ENCODE results near the gene GRIP2.

GRIP2 gene

GRCh38 chr3:14561051-14561960, 21.2 kb upstream of the GRIP2 start:
- DNase-seq, result no peak

DNA sequence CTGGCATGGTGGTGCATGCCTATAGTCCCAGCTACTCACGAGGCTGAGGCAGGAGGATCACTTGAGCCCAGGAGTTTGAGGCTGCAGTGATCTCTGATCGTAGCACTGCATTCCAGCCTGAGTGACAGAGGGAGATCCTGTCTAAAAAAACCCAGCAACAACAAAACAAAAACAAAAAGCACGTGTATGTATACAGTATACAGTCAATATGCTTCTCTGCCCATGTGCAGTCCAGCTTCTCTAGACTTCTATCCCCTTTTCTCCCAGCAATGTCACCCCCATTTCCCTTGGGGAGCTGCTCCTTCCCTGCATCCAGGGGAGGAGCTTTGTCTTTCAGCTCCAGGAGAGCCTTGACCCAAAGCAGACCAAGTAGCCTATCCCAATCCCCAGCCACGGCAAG, 20.0 kb upstream of the GRIP2 start:
- no peak for DNase-seq

DNA sequence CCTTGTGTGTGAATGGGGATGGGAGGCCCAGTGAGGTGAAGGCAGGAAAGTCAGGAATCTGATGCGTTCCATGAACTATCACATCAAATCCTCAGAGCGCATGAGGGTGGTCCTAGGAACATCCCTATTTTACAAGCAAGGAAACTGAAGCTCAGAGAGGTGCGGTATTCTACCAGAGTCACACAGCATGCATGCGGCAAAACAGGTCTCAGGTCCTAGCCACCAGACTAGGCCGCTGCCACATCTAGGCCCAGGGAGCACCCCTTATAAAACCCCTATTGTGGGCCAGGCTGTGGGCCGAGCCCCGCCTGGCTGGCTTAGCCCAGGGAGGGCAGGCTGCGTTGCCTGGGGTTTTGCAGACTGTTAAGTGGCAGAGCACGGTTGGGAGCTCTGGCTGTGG, 17.9 kb upstream of the GRIP2 start:
- DNase-seq, result no peak

DNA sequence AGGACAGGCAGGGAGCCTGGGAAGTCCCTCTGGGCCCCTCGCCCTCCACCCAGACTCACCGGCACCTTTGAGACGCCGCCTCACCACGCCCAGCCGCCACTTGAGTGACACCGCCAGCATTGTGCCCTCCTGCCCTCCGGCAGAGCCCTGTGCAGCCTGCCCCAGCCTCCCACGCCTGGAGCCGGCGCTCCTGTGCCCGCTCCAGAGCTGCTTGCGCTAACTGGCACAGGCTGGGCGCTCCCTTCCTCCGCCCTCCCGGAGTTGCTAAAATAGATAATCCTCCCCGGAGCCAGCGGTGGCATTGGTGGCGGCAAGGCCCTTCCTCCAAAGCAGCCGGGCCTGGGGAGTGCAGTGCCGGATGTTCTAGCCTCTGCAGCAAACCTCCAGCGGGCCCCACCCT, 15.7 kb upstream of the GRIP2 start:
- no peak for DNase-seq

DNA sequence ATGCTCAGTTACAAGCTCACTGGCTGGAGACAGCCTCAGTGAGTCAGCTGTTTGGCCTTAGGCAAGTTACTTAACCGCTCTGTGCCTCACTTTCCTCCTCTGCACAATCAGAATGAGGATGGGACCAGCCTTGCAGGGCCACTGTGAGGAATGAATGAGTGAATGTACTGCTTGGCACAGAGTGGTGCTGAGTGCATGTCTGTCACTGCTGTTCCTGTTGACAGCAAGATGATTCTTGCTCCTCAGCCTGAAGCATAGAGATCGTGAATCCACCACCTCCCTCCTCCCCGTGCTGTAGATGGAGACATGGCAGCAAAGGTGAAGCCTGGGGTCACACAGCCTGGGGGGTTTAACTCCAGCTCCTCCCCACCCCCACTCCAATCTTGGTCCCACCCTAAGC, 14.6 kb upstream of the GRIP2 start:
- no peak for DNase-seq

GRCh38 chr3:14553871-14554270, 13.7 kb upstream of the GRIP2 start:
- DNase-seq, result no peak

GRCh38 chr3:14552717-14553116, 12.6 kb upstream of the GRIP2 start:
- no peak for DNase-seq

GRCh38 chr3:14552041-14552648, 12.0 kb upstream of the GRIP2 start:
- DNase-seq, result no peak

DNA sequence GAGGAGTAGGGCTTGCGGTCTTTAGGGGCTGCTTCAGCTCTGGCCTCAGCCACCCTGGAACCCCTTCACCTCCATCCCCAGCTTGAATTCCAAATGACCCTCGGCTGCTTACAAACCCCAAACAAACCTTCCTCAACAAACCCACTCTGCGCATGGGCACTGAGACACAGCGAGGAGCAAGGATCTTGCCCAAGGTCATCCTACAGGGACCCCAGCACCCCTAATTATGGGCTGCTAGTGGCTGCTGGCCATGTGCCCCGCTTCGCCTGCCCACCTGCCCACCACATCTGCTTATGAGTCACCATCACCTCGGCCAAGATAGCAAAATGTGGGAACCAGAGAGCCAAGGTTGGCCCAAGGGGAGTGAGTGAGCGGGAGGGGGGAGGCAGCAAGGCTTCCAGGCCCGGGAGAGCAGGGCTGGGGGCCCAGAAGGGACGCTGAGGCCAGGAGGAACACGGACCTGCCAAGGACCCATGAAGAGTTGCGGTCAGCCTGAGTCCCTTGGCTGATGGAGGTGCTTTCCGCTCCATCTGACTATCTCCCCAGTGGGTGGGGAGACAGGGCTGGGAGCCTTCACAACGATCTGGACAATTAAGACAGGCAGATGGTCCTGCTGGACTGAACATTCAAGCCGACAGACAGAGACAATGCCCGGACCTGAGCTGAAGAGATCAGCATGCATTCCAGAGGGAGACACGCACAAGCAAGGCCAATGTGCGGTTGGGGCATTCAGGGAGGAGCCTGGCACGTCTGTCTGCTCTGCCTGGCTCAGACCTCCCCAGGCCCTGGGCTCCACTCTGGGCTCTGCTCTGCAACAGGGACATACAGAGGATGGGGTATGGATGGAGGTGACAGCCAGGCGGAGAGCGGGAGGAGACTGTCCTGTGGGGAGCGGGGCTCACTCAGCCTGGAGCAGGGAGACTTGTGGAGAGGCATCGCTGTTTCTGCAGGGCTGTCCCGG, 10.8 kb upstream of the GRIP2 start:
- peak in 1 of 2 experiments; percentile 7 for DNase-seq

DNA sequence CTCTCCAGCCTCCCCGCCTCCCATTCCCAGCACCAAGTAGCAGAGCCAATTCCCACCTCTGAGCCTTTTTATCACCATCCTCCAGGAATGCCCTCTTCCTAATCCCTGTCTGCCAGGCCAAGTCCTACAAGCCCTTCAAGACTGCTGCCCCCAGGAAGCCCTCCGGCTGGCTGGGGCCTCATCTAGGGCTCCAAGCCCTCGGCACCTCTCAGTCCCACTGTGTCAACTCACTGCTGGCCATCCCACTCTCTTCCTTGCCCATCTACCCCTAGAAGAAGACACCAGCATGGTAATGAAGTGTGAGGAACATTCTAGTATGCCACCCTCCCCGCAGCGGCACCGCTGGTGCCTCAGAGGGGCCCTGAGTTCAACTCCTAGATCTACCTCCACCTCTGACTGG, 10.0 kb upstream of the GRIP2 start:
- no peak for DNase-seq

DNA sequence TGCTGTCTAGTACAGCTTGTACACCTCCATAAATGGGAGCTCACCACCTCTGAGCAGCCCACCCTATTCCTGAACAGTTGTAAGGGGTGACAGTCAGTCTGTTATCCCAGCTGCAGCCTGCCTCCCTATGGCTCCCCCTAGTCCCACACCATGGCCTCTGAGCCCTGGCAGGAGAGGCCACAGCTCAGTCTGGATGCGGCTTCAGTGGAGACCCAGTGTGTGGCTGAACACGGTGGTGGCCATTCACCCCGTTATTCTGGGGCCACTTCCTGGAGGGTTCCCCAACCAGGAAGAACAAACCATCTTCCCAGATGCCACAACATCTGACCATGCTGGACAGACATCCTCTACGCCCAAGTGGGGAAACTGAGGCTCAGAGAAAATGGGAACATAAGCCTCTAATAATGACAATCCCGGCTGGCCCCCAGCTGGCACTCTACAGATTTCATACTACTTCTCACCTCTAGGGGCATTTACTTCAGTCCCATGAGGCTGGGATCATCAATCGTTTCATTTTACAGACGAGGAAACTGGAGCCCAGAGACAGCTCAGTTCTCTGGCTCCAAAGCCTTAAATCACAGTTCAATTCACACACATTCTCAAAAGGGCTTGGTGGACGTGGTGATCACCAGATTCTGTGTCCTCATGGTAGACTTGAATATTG, 9.2 kb upstream of the GRIP2 start:
- no peak for DNase-seq

DNA sequence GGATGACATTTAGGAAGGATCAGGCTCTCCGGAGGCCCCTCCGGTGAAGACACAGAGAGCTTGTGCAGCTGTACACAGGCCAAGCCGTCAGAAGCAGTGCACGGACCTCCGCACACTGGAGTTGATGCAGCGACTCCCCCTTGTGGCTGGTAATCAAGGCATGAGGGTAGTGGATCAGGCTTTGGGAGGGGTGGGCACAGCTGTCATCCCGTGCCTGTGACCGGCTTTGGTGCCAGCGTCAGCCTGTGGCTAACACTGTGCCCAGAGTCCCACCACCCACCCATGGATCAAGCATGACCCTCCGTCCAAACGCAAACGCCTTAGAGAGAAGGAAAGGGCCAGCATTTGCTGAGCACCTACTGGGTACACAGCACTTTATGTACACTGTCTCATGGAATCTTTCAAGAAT, 8.2 kb upstream of the GRIP2 start:
- DNase-seq, result peak; percentile 2 to 24

- DNase-seq, result no peak
Observed at GRCh38 chr3:14547693-14548092, 7.6 kb upstream of the GRIP2 start.

- no peak for DNase-seq
Observed at GRCh38 chr3:14546041-14546440, 5.9 kb upstream of the GRIP2 start.

DNA sequence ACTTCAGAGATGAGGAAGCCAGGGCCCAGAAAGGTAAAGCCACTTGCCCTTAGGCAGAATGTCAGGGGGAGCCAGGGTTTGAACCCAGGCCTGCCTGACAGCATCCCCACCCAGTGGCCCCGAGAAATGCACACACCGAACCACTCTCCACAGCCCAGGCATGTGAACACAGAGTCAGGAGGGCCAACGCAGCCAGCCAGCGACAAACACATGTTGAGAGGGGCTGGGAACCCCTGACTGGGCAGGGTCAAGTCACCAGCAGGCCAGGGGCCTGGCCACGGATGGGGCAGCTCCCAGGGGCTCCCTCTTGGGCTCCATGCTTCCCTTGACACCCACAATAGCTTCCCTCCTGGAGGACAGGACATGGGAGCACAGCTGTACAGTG, 5.1 kb upstream of the GRIP2 start:
- DNase-seq, result no peak

GRCh38 chr3:14544282-14545250, 4.4 kb upstream of the GRIP2 start:
- DNase-seq, result no peak

GRCh38 chr3:14543446-14543845, 3.3 kb upstream of the GRIP2 start:
- peak in 1 of 2 experiments; percentile 47 for DNase-seq

GRCh38 chr3:14542656-14543055, 2.5 kb upstream of the GRIP2 start:
- no peak for DNase-seq

- DNase-seq, result no peak
Observed at GRCh38 chr3:14541646-14542045, 1.5 kb upstream of the GRIP2 start.

DNA sequence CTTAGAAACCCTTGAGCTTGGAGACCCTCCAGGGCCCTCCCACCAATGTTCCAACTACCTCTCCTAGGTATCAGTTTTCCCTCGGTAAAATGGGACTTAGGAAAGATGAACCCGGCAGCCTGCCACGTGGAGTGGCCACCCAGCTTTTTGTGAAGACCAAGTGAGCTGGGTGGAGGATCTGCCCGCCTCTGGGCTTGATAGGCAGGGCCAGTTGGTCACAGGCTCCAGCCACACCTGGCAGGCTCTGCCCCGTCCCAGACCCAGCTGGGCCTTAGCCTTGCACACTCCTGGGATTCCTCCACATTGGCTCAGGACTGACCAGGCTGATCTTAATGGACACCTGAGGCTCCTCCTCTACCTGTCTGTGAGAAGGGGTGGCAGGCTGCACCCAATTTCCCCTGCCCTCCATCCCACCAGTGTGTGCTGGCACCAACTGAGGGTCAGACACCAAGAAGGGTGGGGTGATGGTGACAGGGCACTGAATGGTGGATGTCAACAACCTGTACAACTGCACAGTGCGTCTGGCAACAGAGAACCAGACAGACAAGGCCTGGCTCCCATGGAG, 761 bp upstream of the GRIP2 start:
- no peak for DNase-seq

DNA sequence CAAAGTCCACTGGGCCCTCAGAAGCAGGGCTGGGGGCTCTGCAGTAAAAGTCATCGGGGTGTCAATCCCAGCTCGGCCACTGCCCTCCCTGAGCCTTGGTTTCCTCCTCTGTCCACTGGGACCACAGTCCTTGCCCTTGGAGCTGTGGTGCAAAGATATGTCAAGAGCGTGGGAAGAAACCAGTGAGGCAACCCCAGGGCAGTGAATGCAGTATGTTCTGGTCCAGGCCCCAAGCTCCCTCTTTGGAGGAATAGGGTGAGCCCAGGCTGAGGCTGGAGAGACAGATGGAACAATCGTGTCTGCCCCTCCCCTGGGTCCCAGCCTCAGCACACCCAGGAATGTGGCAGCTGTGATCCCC, 779 bp downstream of the GRIP2 start:
- DNase-seq, result no peak
